Epithelial cell of esophagus (primary cell): Measurements from ENCODE around the gene CS.

Experiments
- DNase-seq: peaks from one replicate; pipeline ENCODE4 v3.0.0; 2010; ENCODE audit warnings: low read depth
- H3K4me3 ChIP-seq: 2 replicates; pipeline ENCODE4 v1.5.1; 2011; ENCODE audit warnings: mild to moderate bottlenecking, low read length, control low read depth
- TF ChIP-seq, protein P1 (sequence below): IDR thresholded peaks from 2 replicates; pipeline ENCODE4 v1.5.1; 2011; ENCODE audit warnings: low read depth, mild to moderate bottlenecking, low read length, control low read depth, inconsistent platforms; ENCODE audit not compliant: insufficient read depth; ENCODE audit errors: missing control alignments

CS gene

DNA sequence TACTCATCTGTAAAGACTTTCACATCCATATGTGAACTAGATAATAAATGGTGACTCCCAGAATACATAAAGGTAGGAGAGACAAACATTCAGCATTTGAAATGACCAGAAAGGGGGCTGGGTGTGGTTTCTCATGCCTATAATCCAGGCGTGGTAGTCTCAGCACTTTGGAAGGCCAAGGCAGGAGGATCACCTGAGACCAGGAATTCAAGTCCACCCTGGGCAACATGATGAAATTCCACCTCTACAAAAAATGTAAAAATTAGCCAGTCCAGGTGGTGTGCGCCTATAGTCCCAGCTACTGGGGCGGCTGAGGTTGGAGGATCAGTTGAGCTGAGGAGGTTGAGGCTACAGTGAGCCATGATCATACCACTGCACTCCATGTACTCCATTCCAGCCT lies 4.1 kb upstream of the CS start:
- DNase-seq: no peak
- TF ChIP-seq, protein P1, sequence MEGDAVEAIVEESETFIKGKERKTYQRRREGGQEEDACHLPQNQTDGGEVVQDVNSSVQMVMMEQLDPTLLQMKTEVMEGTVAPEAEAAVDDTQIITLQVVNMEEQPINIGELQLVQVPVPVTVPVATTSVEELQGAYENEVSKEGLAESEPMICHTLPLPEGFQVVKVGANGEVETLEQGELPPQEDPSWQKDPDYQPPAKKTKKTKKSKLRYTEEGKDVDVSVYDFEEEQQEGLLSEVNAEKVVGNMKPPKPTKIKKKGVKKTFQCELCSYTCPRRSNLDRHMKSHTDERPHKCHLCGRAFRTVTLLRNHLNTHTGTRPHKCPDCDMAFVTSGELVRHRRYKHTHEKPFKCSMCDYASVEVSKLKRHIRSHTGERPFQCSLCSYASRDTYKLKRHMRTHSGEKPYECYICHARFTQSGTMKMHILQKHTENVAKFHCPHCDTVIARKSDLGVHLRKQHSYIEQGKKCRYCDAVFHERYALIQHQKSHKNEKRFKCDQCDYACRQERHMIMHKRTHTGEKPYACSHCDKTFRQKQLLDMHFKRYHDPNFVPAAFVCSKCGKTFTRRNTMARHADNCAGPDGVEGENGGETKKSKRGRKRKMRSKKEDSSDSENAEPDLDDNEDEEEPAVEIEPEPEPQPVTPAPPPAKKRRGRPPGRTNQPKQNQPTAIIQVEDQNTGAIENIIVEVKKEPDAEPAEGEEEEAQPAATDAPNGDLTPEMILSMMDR: no peak
- H3K4me3 ChIP-seq: no peak overlapping the region

DNA sequence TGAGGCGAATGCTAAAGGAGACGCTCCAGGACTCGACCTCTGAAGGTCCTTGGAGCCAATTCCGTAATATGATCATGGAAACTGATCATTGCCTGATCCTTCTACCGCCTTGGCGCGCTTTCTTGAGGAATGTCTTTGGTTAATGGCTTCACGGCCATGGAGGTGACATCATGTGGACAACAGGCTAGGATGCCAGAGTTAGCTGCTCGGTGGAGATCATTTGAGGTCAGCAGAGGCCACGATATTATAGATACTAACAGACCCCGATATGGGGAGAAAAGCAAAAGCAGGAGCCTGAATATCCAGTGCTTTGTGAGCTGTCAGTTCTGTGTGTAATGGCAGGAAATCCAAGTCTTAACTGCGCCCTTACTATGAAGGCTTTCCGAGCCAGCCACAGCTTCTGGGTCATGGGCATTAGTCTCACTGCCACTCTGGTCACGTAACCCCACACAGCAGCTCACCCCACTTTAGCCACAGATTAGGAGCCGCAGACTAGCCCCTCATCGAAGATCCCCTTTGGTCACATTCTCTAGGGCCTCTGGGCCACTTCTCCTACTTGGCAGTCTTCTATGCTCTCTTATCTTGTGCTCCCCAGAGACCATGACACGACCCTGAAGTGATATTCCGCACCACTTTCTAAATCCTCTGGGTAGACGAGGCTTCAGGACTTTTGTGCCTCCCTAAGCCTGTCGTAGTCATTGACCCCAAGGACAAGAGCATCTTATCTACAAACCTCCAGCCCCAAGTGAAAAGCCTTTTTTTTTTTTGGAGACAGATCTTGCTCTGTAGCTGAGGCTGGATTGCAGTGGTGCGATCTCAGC lies 724 bp upstream of the CS start:
- DNase-seq: no peak
- TF ChIP-seq, protein P1: no peak
- peak overlapping the region; percentile 77 for H3K4me3 ChIP-seq

DNA sequence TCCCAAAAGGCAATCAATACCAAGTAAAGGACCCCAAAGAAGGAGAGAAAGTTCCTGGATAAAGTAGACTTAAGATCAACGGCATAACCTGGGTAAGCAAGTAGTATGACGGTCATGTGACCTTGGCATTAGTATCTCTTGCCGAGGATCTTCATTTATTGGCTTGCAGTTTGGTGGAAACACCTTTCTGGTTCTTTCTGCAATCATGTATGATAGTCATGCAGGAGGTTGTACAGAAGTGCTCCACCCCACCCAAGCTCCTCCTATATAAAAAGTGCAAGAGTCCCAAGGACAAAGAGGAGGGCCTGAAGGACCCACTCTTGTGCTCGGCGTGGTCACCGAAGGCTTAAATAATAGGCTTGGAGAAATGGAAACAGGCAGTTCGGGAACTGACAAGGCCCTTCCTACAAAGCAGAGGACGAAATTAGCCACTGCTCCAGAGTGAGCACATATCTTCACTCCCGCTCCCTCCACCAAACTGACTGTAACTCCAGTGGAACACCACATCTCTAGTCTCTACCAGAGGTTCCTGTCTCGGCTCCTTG lies 750 bp downstream of the CS start:
- H3K4me3 ChIP-seq: peak overlapping the region; percentile 77
- TF ChIP-seq, protein P1: no peak
- peak; percentile 65 for DNase-seq

DNA sequence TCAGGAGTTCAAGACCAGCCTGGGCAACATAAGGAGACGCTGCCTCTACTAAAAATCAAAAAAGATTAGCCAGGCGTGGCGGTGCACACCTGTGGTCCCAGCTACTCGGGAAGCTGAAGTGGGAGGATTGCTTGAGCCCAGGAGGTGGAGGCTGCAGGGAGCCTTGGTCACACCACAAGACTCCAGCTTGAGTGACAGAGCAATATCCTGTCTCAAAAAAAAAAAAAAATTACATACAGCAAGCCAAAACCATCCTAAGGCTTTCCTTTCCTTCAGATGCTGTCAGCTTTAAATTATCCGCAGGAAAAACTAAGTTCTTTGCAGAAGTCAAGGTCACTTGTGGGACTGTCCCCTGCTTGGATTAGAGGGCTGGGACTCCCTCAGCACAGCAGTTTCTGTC lies 1.3 kb downstream of the CS start:
- DNase-seq: no peak
- TF ChIP-seq, protein P1: no peak

DNA sequence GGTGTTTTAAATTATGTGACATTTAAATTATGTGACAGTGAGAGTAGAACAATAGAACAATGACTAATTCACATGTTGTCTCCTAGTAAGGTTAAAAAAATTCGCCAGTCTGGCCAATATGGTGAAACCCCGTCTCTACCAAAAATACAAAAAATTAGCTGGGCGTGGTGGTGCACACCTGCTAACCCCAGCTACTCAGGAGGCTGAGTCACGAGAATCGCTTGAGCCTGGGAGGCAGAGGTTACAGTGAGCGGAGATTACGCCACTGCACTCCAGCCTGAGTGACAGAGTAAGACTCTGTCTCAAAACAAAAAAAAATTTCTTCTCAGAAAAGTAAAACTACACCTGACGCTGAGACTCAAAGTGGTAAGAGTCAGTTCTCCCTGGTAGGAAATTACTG lies 2.7 kb downstream of the CS start:
- H3K4me3 ChIP-seq: no peak overlapping the region
- DNase-seq: peak; percentile 22
- TF ChIP-seq, protein P1: no peak

More for the DNA sequence above, 1.3 kb downstream of the CS start:
- H3K4me3 ChIP-seq: peak overlapping the region; percentile 77

DNA sequence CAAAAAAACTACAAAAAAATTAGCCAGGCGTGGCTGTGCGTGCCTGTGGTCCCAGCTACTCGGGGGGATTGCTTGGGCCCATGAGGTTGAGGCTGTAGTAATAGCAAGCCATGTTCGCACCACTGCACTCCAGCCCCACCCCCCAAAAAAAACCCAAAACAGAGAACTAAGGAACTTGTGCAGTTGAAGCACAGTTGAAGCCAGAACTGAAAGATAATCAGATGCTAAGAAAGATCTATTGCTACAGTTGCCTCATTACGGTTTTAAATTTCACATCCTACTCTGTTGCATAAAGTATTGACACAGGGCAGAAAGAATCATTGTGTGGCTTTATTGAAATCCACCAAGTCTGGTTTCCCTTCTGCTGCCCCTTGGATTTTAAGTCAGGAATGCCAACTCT lies 3.8 kb downstream of the CS start:
- no peak for DNase-seq
- H3K4me3 ChIP-seq: no peak overlapping the region

More for the DNA sequence above, 3.8 kb downstream of the CS start:
- TF ChIP-seq, protein P1: no peak
